ENCODE measurements around the gene OR10A2.
"Not testable (repeated sequence)": the region's sequence is repeated elsewhere in the genome, so short reads cannot be mapped to it uniquely, and the experiment has no call there.

- TF ChIP-seq EZH2 (IDR thresholded peaks at IDR 0.05; ENCODE audit: borderline replicate concordance, low read depth, low read length, severe bottlenecking): not testable (repeated sequence)
- TF ChIP-seq, protein P1, sequence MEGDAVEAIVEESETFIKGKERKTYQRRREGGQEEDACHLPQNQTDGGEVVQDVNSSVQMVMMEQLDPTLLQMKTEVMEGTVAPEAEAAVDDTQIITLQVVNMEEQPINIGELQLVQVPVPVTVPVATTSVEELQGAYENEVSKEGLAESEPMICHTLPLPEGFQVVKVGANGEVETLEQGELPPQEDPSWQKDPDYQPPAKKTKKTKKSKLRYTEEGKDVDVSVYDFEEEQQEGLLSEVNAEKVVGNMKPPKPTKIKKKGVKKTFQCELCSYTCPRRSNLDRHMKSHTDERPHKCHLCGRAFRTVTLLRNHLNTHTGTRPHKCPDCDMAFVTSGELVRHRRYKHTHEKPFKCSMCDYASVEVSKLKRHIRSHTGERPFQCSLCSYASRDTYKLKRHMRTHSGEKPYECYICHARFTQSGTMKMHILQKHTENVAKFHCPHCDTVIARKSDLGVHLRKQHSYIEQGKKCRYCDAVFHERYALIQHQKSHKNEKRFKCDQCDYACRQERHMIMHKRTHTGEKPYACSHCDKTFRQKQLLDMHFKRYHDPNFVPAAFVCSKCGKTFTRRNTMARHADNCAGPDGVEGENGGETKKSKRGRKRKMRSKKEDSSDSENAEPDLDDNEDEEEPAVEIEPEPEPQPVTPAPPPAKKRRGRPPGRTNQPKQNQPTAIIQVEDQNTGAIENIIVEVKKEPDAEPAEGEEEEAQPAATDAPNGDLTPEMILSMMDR (IDR thresholded peaks at IDR 0.05; ENCODE audit: borderline replicate concordance, extremely low read depth, low read length, poor library complexity, severe bottlenecking): not testable (repeated sequence)
Measured at GRCh38 chr11:6904804-6905203, 41.9 kb downstream of the OR10A2 start.
